GM13976 (cell line): ENCODE results near the gene PRSS50.
"Not testable (repeated sequence)": the region's sequence is repeated elsewhere in the genome, so short reads cannot be mapped to it uniquely, and the experiment has no call there.

Experiments used
- DNase-seq: peaks from one replicate; pipeline ENCODE4 v3.0.0; 2012; ENCODE audit warnings: low spot score
- in situ Hi-C: fragments of 300-500 bp; cut with MboI; formaldehyde crosslinking; loops from one replicate; pipeline ENCODE4 v1.12.0; 2022; ENCODE audit warnings: low sequenced_read_pairs, mixed read lengths, inconsistent platforms; ENCODE audit not compliant: unreplicated experiment
- TF ChIP-seq, protein P1 (sequence below): IDR thresholded peaks from 2 replicates; pipeline ENCODE4 v1.5.1; 2012; ENCODE audit warnings: borderline replicate concordance, mild to moderate bottlenecking; ENCODE audit not compliant: insufficient read depth; ENCODE audit errors: extremely low read depth, missing control alignments, control extremely low read depth

Gene PRSS50, protein sequence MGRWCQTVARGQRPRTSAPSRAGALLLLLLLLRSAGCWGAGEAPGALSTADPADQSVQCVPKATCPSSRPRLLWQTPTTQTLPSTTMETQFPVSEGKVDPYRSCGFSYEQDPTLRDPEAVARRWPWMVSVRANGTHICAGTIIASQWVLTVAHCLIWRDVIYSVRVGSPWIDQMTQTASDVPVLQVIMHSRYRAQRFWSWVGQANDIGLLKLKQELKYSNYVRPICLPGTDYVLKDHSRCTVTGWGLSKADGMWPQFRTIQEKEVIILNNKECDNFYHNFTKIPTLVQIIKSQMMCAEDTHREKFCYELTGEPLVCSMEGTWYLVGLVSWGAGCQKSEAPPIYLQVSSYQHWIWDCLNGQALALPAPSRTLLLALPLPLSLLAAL

DNA sequence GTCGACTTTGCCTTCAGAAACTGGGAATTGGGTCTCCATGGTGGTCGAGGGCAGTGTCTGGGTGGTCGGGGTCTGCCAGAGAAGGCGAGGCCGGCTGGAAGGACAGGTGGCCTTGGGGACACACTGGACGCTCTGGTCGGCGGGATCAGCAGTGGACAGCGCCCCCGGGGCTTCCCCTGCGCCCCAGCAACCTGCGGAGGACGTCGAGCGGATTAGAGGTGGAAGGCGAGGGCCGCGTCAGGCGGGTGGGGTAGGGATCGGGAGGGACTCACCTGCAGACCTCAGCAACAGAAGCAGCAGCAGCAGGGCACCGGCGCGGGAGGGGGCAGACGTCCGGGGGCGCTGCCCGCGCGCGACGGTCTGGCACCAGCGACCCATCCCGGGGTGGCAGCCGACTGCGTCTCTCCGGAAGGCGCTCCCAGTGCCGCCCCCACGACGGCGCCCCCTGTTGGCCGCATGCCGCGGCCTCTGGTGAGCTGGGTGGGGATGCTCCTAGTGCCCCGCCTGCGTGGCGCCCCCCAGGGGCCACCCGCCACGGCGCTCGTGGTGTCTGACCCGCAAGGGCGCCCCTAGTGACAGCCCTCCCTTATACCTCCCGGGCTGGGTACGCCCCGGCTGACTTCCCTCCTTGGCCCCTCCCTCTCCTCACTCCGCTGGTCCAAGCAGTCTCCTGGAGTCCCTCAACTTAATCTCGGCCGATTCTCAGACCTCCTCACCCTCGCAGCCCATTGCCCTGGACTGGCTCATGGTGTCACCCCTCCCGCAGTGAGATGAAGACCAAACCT, at the start of gene PRSS50:
Gene PRSS50 (minus strand): TSS at position 423 of the 785 bp plus-strand sequence. CDS start 45 bp downstream, at position 378.
- in situ Hi-C loops, result loop anchor here (25.0 kb wide), 2 partner anchors 170 to 645 kb away; partner anchors contain the start of gene PTH1R

DNA sequence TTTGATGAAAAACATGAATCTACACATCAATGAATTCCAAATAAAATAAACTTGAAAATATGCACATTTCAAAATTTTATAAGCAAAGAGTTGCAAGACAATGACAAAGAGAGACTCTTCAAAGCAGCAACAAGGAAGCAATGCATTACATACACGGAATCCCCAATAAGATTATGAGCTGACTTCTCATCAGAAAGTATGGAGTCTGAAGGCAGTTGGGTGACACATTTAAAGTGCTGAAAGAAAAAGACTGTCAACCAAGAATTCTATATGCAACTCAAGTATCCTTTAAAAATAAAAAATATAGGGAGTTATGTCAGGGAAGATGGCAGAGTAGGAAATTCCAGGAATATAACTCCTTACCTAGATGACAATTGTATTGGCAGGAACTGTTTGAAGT, 46.5 kb upstream of the PRSS50 start:
- in situ Hi-C loops, result no loop called here
- DNase-seq, result no peak
- TF ChIP-seq, protein P1, sequence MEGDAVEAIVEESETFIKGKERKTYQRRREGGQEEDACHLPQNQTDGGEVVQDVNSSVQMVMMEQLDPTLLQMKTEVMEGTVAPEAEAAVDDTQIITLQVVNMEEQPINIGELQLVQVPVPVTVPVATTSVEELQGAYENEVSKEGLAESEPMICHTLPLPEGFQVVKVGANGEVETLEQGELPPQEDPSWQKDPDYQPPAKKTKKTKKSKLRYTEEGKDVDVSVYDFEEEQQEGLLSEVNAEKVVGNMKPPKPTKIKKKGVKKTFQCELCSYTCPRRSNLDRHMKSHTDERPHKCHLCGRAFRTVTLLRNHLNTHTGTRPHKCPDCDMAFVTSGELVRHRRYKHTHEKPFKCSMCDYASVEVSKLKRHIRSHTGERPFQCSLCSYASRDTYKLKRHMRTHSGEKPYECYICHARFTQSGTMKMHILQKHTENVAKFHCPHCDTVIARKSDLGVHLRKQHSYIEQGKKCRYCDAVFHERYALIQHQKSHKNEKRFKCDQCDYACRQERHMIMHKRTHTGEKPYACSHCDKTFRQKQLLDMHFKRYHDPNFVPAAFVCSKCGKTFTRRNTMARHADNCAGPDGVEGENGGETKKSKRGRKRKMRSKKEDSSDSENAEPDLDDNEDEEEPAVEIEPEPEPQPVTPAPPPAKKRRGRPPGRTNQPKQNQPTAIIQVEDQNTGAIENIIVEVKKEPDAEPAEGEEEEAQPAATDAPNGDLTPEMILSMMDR, result no peak

More for the DNA sequence above, at the start of gene PRSS50:
- TF ChIP-seq, protein P1, result peak; percentile 23
- peak; percentile 55 for DNase-seq

DNA sequence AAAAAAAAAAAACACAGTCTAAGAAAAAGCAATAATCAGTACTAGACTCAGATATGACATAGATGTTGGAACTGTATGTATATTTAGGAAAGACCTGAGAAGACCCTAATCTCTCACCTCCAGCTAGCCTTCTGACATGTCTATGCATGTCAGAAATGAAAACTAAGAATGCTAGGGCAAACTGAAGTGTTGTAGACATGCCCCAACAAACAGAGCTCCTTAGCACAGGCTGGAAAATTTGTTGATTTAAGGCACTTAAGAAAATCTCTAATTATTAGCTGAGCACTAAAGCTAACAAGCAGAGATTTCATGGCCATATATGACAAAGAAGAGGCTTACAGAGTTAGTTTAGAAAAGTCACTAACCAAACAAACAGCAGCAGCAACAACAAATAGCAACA, 45.5 kb upstream of the PRSS50 start:
- DNase-seq, result no peak
- in situ Hi-C loops, result no loop called here
- TF ChIP-seq, protein P1, result no peak

DNA sequence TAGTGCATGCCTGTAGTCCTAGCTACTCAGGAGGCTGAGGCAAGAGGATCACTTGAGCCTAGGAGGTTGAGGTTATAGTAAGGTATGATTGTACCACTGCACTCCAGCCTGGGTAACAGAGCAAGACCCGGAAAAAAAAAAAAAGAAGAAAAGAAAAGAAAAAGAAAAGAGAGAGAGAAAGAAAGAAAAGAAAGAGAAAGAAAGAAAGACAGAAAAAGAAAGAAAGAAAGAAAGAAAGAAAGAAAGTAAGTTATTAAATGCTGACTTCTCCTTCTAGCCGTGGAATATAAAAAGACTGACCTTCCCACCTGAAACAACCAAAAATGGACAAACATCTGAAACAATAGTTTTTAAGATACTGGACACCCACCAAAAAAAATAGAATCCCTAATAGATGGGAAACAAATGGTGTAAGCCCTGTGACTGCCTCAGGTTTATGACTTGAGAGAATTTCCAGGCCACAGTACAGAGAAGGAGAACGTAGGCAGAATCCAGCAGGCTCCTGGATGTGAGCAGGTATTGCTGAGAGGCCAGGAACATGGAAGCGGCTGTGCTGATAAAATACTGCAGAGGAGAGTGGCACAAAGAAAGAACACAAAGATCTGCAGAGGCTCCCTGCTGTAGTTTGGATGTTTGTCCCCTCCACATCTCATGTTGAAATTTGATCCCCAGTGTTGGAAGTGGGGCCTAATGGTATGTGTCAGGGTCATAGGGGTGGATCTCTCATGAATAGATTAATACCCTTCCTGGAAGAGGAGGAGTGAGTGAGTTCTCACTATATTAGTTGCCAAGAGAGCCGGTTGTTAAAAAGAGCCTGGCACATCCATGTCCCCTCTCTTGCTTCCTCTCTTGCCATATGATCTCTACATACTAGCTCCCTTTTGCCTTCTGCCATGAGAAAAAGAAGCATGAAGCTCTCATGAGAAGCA, 41.8 kb upstream of the PRSS50 start:
- no peak for DNase-seq
- in situ Hi-C loops, result no loop called here

DNA sequence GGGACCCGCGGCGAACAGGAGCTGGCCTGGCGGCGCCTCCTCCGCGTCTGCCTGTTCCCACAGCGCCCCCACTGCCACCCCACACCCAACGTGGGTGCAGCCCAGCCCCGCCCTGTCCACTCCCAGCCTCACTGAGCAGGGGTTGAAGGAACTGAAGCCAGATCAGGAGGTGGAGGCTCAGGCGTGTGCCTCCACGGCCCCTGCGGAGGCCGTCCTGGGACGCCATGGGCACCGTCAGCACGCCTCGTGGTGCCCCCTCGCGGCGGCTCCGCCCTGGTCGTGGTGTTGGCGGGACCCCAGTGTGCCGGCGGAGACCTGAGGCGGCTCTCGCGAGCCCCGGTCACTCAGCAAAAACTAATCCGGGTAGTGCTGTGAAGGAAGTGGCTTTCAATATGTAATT, 39.0 kb upstream of the PRSS50 start:
- TF ChIP-seq, protein P1, result no peak
- no peak for DNase-seq
- in situ Hi-C loops, result no loop called here

More for the DNA sequence above, 41.8 kb upstream of the PRSS50 start:
- TF ChIP-seq, protein P1, result no peak

DNA sequence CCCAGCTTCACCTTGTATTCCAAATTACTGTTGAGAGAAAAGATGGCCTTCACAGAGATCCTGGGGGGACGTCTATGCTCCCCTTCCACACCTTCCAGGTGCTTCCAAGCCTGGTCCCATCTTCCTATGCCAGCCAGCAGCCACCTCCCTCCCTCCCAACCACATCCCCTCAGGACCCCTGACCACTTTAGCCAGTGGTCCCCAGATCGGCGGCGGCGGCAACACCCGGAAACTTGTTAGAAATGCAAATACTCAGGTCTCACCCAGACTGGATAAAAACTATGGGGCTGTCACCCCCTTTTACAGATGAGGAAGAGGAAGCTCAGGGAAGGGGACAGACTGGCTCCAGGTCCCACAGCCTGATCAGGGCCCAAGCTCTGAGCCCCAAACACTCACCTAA, 38.0 kb upstream of the PRSS50 start:
- DNase-seq, result no peak
- TF ChIP-seq, protein P1, result no peak
- in situ Hi-C loops, result no loop called here

DNA sequence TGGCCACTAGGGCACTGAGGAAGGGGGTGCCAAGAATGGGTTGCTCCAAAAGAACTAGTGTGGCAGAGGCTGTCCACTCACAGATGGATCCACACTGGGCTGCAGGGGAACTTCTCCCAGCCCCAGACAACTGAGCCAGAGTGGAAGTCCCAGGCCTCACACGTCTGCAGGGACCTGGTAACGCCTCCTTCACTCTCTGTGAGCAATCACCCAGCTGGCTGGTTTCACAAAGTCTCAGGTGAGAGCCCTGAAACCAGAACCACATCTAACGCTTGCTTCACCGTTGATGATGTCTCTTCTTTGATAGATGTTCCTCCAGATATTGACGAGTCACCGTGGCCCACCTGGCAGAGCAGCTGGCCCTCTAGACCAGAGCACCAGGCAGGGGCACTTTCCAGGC, 35.5 kb upstream of the PRSS50 start:
- DNase-seq, in situ Hi-C loops: not testable (repeated sequence)
